Measurements from ENCODE around the gene RFXANK.

The RFXANK gene

DNA sequence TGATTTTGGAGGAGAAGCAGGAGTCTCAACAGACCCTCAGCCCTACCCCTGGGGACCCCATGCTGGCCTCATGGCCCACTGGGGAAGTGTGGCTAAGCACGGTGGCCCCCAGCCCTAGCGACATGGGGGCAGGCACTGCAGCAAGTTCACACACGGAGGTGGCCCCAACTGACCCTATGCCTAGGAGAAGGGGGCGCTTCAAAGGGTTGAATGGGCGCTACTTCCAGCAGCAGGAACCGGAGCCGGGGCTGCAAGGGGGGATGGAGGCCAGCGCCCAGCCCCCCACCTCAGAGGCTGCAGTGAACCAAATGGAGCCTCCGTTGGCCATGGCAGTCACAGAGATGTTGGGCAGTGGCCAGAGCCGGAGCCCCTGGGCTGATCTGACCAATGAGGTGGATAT lies 34.6 kb downstream of the RFXANK start:
- DNase-seq (ENCODE audit: extremely low read depth, low read depth), result no peak
- TF ChIP-seq, protein P1, sequence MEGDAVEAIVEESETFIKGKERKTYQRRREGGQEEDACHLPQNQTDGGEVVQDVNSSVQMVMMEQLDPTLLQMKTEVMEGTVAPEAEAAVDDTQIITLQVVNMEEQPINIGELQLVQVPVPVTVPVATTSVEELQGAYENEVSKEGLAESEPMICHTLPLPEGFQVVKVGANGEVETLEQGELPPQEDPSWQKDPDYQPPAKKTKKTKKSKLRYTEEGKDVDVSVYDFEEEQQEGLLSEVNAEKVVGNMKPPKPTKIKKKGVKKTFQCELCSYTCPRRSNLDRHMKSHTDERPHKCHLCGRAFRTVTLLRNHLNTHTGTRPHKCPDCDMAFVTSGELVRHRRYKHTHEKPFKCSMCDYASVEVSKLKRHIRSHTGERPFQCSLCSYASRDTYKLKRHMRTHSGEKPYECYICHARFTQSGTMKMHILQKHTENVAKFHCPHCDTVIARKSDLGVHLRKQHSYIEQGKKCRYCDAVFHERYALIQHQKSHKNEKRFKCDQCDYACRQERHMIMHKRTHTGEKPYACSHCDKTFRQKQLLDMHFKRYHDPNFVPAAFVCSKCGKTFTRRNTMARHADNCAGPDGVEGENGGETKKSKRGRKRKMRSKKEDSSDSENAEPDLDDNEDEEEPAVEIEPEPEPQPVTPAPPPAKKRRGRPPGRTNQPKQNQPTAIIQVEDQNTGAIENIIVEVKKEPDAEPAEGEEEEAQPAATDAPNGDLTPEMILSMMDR (IDR thresholded peaks at IDR 0.05; ENCODE audit: low read depth, low read length), result no peak

DNA sequence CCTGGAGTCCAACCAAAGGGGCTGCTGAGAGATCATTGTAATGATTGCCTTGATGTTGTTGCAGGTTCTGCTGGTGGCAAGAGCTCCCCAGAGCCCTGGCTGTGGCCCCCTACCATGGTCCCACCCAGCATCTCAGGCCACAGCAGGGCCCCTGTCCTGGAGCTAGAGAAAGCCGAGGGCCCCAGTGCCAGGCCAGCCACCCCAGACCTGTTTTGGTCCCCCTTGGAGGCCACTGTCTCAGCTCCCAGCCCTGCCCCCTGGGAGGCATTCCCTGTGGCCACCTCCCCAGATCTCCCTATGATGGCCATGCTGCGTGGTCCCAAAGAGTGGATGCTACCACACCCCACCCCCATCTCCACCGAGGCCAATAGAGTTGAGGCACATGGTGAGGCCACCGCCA lies 35.2 kb downstream of the RFXANK start:
- no peak for DNase-seq (ENCODE audit: extremely low read depth, low read depth)
- TF ChIP-seq, protein P1 (IDR thresholded peaks at IDR 0.05; ENCODE audit: low read depth, low read length), result no peak

DNA sequence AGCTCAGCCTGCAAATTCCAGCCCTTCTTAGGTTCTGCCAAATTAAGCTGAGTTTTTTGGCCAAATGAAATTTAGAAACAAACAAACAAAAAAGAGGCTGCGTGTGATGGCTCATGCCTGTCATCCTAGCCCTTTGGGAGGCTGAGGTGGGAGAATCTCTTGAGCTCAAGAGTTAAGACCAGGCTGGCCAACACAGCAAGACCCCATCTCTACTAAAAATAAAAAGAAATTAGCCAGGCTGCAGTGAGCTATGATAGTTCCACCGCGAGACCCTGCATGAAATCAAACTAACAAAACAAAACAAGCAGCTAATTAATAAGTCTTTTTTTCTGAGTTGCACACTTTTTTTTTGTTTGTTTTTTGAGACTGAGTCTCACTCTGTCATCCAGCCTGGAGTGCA lies 37.6 kb downstream of the RFXANK start:
- TF ChIP-seq, protein P1 (IDR thresholded peaks at IDR 0.05; ENCODE audit: low read depth, low read length), result no peak

DNA sequence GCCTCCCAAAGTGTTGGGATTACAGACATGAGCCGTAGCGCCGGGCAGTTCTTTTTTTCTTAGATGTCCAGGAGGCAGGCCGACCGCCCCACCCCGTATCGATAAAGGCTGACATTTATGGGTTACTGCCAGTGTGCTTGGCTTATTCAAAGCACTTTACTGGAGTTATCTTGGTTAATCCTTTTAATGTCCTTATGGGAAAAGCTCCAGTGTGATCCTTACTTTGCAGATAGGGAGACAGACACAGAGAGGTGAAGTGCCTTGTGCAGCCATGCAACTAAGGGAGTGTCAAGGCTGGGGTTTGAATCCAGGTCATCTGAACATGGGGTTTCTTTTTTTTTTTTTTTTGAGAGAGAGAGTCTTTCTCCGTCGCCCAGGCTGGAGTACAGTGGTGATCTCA lies 38.9 kb downstream of the RFXANK start:
- TF ChIP-seq, protein P1 (IDR thresholded peaks at IDR 0.05; ENCODE audit: low read depth, low read length), result no peak

More for the DNA sequence above, 37.6 kb downstream of the RFXANK start:
- DNase-seq (ENCODE audit: extremely low read depth, low read depth), result no peak

DNA sequence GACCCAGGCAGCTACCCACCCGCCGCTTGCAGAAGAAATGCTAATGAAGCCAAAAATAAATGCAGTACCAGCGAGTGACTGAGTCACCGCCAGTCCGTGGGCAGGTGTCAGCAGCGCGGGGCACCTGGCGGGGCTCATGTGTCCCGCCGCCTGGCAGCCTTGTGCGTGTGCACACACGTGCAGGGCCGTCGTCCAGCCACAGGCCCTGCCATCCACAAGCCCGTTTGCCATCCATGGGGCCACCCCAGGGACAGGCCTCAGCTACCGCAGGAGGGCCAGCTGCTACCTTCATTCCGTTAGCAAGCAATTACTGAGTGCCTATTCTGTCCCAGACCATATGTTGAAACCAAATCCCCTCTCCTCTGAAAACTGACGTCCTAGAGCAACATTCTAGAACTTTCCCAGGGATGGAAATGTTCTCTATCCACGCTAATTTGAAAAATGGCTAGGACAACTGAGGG lies 40.2 kb downstream of the RFXANK start:
- DNase-seq (ENCODE audit: extremely low read depth, low read depth), result no peak
- TF ChIP-seq, protein P1 (IDR thresholded peaks at IDR 0.05; ENCODE audit: low read depth, low read length), result no peak

More for the DNA sequence above, 38.9 kb downstream of the RFXANK start:
- DNase-seq (ENCODE audit: extremely low read depth, low read depth), result no peak

DNA sequence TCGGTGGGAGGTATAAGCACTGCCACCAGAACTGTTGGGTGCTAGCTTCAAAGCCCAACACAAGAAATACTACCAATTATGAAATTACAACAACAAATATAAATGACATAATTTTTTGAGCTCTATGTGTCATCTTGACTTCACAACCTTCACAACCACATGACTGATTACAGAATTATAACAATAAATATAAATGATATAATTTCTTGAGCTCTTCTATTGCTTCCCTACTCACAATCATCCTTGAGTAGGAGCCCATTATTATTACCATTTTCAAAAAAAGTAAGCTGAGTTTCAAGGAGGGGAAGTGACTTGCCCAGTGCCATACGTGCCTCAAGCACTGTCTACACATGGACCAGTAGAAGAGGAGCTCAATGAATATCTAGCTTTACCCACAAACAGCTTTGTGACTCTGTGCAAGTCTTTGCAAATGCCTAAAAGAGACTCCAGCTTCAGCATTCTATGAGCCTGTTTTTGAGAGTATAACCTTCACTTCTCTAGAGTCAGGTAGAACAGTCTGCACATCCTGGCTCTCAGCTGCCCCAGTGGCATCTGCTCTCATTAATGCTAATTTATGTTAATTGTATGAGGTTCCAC lies 42.3 kb downstream of the RFXANK start:
- TF ChIP-seq, protein P1 (IDR thresholded peaks at IDR 0.05; ENCODE audit: low read depth, low read length), result no peak
- no peak for DNase-seq (ENCODE audit: extremely low read depth, low read depth)

DNA sequence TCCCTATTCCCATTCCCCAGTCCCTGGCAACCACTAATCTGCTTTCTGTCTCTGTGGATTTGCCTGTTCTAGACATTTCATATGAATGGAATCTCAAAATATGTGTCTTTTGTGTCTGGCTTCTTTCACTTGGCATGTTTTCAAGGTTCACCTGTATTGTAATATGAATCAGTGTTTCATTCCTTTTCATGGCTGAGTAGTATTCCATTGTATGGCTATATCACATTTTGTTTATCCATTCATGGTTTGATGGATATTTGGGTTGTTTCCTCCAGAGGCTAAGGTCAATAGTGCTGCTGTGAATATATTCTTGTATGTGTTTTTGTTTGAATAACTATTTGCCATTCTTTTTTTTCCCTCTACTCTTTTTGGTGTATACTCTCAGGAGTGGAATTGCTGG lies 44.1 kb downstream of the RFXANK start:
- TF ChIP-seq, protein P1 (IDR thresholded peaks at IDR 0.05; ENCODE audit: low read depth, low read length), result no peak
- DNase-seq (ENCODE audit: extremely low read depth, low read depth), result no peak
